Adrenal gland (tissue), 5 donors: ENCODE measurements around the gene ERI3.

Experiments
- POLR2A ChIP-seq, 2 donors: fragments of 450-650 bp; IDR thresholded peaks; one replicate each; pipeline ENCODE4 v1.6.1; 2017; ENCODE audit warnings: antibody characterized with exemption in 2 of 2, mild to moderate bottlenecking in 2 of 2, moderate library complexity in 1 of 2
- TF ChIP-seq, protein P1 (sequence below), 6 experiments: fragments of 450-650 bp in 4 of 6; fragments of 200-600 bp in 2 of 6; sonication (generic) in 1 of 6; IDR thresholded peaks; 1 replicate in 5 of 6; 2 replicates in 1 of 6; pipeline versions ENCODE4 v1.5.1 to v1.8.0; 2016 to 2021; ENCODE audit warnings: antibody characterized with exemption in 6 of 6, mild to moderate bottlenecking in 2 of 6, moderate library complexity in 1 of 6
- donor health status: DM: no; HTN: no; CAD: no.

DNA sequence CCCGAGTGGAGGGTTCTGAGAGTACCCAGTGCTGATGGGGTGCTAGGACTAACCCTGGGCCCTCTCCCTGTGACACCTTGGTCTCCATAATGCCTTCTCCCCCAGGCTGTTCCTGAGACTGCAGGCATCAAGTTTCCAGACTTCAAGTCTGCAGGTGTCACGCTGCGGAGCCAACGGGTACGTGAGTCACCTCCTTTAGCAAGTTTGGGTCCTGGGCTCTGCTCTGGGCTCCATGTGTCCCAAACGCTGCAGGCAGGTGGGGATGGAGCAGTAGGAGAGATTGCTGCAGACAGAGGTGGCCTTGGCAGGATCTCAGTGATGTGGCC, 135.8 kb downstream of the ERI3 start:
- TF ChIP-seq, protein P1, sequence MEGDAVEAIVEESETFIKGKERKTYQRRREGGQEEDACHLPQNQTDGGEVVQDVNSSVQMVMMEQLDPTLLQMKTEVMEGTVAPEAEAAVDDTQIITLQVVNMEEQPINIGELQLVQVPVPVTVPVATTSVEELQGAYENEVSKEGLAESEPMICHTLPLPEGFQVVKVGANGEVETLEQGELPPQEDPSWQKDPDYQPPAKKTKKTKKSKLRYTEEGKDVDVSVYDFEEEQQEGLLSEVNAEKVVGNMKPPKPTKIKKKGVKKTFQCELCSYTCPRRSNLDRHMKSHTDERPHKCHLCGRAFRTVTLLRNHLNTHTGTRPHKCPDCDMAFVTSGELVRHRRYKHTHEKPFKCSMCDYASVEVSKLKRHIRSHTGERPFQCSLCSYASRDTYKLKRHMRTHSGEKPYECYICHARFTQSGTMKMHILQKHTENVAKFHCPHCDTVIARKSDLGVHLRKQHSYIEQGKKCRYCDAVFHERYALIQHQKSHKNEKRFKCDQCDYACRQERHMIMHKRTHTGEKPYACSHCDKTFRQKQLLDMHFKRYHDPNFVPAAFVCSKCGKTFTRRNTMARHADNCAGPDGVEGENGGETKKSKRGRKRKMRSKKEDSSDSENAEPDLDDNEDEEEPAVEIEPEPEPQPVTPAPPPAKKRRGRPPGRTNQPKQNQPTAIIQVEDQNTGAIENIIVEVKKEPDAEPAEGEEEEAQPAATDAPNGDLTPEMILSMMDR (IDR thresholded peaks at IDR 0.05), result no peak
- no peak for TF ChIP-seq POLR2A (IDR thresholded peaks at IDR 0.05)
